H9 (cell line): ENCODE measurements around the gene TRMU. TPM values are rescaled to one million over a fixed set of nuclear protein-coding genes. Genes with fewer than 3 reads are reported as not detected.

Source experiments
- DNase-seq: peaks from one replicate; pipeline ENCODE4 v3.0.0-alpha.2; 2017
- H2AFZ ChIP-seq: one replicate; pipeline ENCODE4 v1.6.1; 2013; ENCODE audit warnings: mild to moderate bottlenecking, low read length, control low read depth, moderate library complexity
- H2AK5ac ChIP-seq: 2 replicates; pipeline ENCODE4 v1.6.1; 2013; ENCODE audit warnings: low read length, control low read depth, mixed read lengths; ENCODE audit not compliant: insufficient read length
- H2BK120ac ChIP-seq: one replicate; pipeline ENCODE4 v1.6.1; 2013; ENCODE audit warnings: low read depth, mild to moderate bottlenecking, low read length, control low read depth, inconsistent platforms; ENCODE audit not compliant: poor library complexity, severe bottlenecking
- H2BK12ac ChIP-seq: 2 replicates; pipeline ENCODE4 v1.6.1; 2013; ENCODE audit warnings: low read length, control low read depth, mixed read lengths, low read depth; ENCODE audit not compliant: insufficient read length
- H2BK15ac ChIP-seq: 2 replicates; pipeline ENCODE4 v1.6.1; 2013; ENCODE audit warnings: low read depth, low read length, control low read depth
- H2BK20ac ChIP-seq: one replicate; pipeline ENCODE4 v1.6.1; 2013; ENCODE audit warnings: low read depth, mild to moderate bottlenecking, low read length, control low read depth, inconsistent platforms; ENCODE audit not compliant: poor library complexity, severe bottlenecking
- H2BK5ac ChIP-seq: 2 replicates; pipeline ENCODE4 v1.6.1; 2013; ENCODE audit warnings: low read length, control low read depth, mixed read lengths; ENCODE audit not compliant: insufficient read length
- H3K14ac ChIP-seq: 2 replicates; pipeline ENCODE4 v1.6.1; 2013; ENCODE audit warnings: low read length, control low read depth; ENCODE audit not compliant: insufficient read depth
- H3K18ac ChIP-seq: 2 replicates; pipeline ENCODE4 v1.6.1; 2013; ENCODE audit warnings: low read depth, mild to moderate bottlenecking, mixed read lengths, low read length, control low read depth; ENCODE audit not compliant: insufficient read length
- H3K23ac ChIP-seq: 2 replicates; pipeline ENCODE4 v1.6.1; 2013; ENCODE audit warnings: low read length, control low read depth, mixed read lengths, low read depth; ENCODE audit not compliant: insufficient read length
- H3K23me2 ChIP-seq: 2 replicates; pipeline ENCODE4 v1.6.1; 2013; ENCODE audit warnings: low read depth, mild to moderate bottlenecking, mixed read lengths, low read length, control low read depth; ENCODE audit not compliant: insufficient read length, poor library complexity, severe bottlenecking
- H3K27ac ChIP-seq: 2 replicates; pipeline ENCODE4 v1.5.1; 2013; ENCODE audit warnings: low read length, control low read depth, mixed read lengths, low read depth; ENCODE audit not compliant: insufficient read length
- H3K27me3 ChIP-seq: 2 replicates; pipeline ENCODE4 v1.6.1; 2013; ENCODE audit warnings: low read length, control low read depth, inconsistent platforms; ENCODE audit not compliant: insufficient read depth
- H3K4ac ChIP-seq: 2 replicates; pipeline ENCODE4 v1.6.1; 2013; ENCODE audit warnings: low read depth, mild to moderate bottlenecking, control low read depth, inconsistent platforms, low read length, moderate library complexity
- H3K4me1 ChIP-seq: 2 replicates; pipeline ENCODE4 v1.6.1; 2013; ENCODE audit warnings: low read length, control low read depth, inconsistent platforms; ENCODE audit not compliant: insufficient read depth
- H3K4me2 ChIP-seq: 2 replicates; pipeline ENCODE4 v1.6.1; 2013; ENCODE audit warnings: low read length, control low read depth, mixed read lengths; ENCODE audit not compliant: insufficient read length, insufficient read depth
- H3K56ac ChIP-seq: 2 replicates; pipeline ENCODE4 v1.6.1; 2013; ENCODE audit warnings: low read depth, mild to moderate bottlenecking, mixed read lengths, low read length, control low read depth; ENCODE audit not compliant: insufficient read length
- H3K79me1 ChIP-seq: 2 replicates; pipeline ENCODE4 v1.6.1; 2013; ENCODE audit warnings: low read depth, mild to moderate bottlenecking, moderate library complexity, low read length, control low read depth, inconsistent platforms; ENCODE audit not compliant: insufficient read depth, poor library complexity, severe bottlenecking
- H3K79me2 ChIP-seq: 2 replicates; pipeline ENCODE4 v1.6.1; 2013; ENCODE audit warnings: low read length, control low read depth, inconsistent platforms; ENCODE audit not compliant: insufficient read depth
- H3K9ac ChIP-seq: 2 replicates; pipeline ENCODE4 v1.6.1; 2013; ENCODE audit warnings: low read length, control low read depth, mixed read lengths; ENCODE audit not compliant: insufficient read length; ENCODE audit errors: extremely low read depth
- H3K9me3 ChIP-seq: one replicate; pipeline ENCODE4 v1.6.1; 2013; ENCODE audit warnings: low read depth, low read length, inconsistent platforms; ENCODE audit not compliant: control insufficient read depth
- H3T11ph ChIP-seq: one replicate; pipeline ENCODE4 v1.6.1; 2013; ENCODE audit warnings: mild to moderate bottlenecking, low read length, control low read depth, inconsistent platforms
- H4K20me1 ChIP-seq: one replicate; pipeline ENCODE4 v1.6.1; 2013; ENCODE audit not compliant: control insufficient read depth, insufficient read length, insufficient read depth
- H4K5ac ChIP-seq: 2 replicates; pipeline ENCODE4 v1.6.1; 2013; ENCODE audit warnings: low read depth, mild to moderate bottlenecking, mixed read lengths, low read length, control low read depth; ENCODE audit not compliant: insufficient read length
- H4K8ac ChIP-seq: replicated peaks from 2 replicates; pipeline ENCODE4 v1.6.1; 2013; ENCODE audit warnings: low read length, control low read depth, mixed read lengths, low read depth; ENCODE audit not compliant: insufficient read length
- H4K91ac ChIP-seq: 2 replicates; pipeline ENCODE4 v1.6.1; 2013; ENCODE audit warnings: low read depth, mild to moderate bottlenecking, moderate library complexity, mixed read lengths, low read length, control low read depth; ENCODE audit not compliant: insufficient read length
- H3K27ac Mint-ChIP-seq, 3 experiments: 2 replicates in 2 of 3; 3 replicates in 1 of 3; pipeline ENCODE4 v1.8.0; 2020 to 2021; ENCODE audit warnings: mixed read lengths in 3 of 3, mild to moderate bottlenecking in 1 of 3, moderate library complexity in 1 of 3
- H3K27me3 Mint-ChIP-seq: 2 replicates; pipeline ENCODE4 v1.8.0; 2021; ENCODE audit warnings: low read depth, mild to moderate bottlenecking, moderate library complexity, mixed read lengths
- H3K36me3 Mint-ChIP-seq, 3 experiments: 2 replicates in 2 of 3; 3 replicates in 1 of 3; pipeline ENCODE4 v1.8.0; 2020 to 2021; ENCODE audit warnings: low read depth in 3 of 3, mixed read lengths in 3 of 3; ENCODE audit not compliant: insufficient read depth in 1 of 3
- H3K4me1 Mint-ChIP-seq, 2 experiments: 2 replicates each; pipeline ENCODE4 v1.8.0; 2020; ENCODE audit warnings: mixed read lengths in 2 of 2
- H3K4me3 Mint-ChIP-seq, 2 experiments: 2 replicates in 1 of 2; 3 replicates in 1 of 2; pipeline ENCODE4 v1.8.0; 2020 to 2021; ENCODE audit warnings: mild to moderate bottlenecking in 2 of 2, mixed read lengths in 2 of 2, moderate library complexity in 1 of 2
- H3K9me3 Mint-ChIP-seq, 2 experiments: 2 replicates in 1 of 2; 3 replicates in 1 of 2; pipeline ENCODE4 v1.8.0; 2020; ENCODE audit warnings: mild to moderate bottlenecking in 2 of 2, mixed read lengths in 2 of 2, moderate library complexity in 1 of 2
- CTCF ChIP-seq: fragments of 200-600 bp; sonication (generic); conservative IDR thresholded peaks from 3 replicates; pipeline ENCODE4 v1.8.0; 2021; ENCODE audit warnings: antibody characterized with exemption, mild to moderate bottlenecking
- WGBS: extraction: QIAGEN DNeasy Blood & Tissue Kit; methylation state at CpG from one replicate; pipeline ENCODE4 v1.1.7; 2013; ENCODE audit warnings: missing lambda C conversion rate, low lambda C conversion rate, mixed read lengths; ENCODE audit not compliant: insufficient read length; ENCODE audit errors: extremely low coverage; 5-methylcytosine and 5-hydroxymethylcytosine counted together
- total RNA-seq: library from RNA; stranded (reverse); gene quantifications from 2 replicates; pipeline ENCODE4 v1.2.1, GENCODE V29; 2021

Gene TRMU
- total RNA-seq, 1 experiment from 2014 or later: 86.3 TPM

GRCh38 chr22:46315976-46316375 lies 19.5 kb upstream of the TRMU start:
- Histone ChIP-seq H4K5ac (no peak overlapping the region), H2AFZ (no peak overlapping the region), H3K79me2 (no peaks in the 10 kb centered on the region), H2AK5ac (no peak overlapping the region), H4K91ac (no peak overlapping the region), H3K18ac (no peak overlapping the region), H3K4me2 (no peak overlapping the region), H3K9ac (no peak overlapping the region), H2BK120ac (no peak overlapping the region), H3K23me2 (no peaks in the 10 kb centered on the region), H3T11ph (no peak overlapping the region), H3K23ac (no peak overlapping the region), H3K27ac (no peak overlapping the region), H4K20me1 (no peaks in the 10 kb centered on the region), H3K56ac (no peak overlapping the region), H3K9me3 (no peaks in the 10 kb centered on the region), H3K4me1 (no peaks in the 10 kb centered on the region), H2BK20ac (no peak overlapping the region), H3K14ac (no peak overlapping the region), H2BK5ac (no peak overlapping the region), H3K79me1 (no peaks in the 10 kb centered on the region), H3K4ac (no peak overlapping the region), H3K27me3 (no peaks in the 10 kb centered on the region), H2BK12ac (no peak overlapping the region), H4K8ac (no peak overlapping the region), H2BK15ac (no peak overlapping the region)
- H3K4me1 Mint-ChIP-seq: no peaks in the 10 kb centered on the region
- no peaks in the 10 kb centered on the region for H3K9me3 Mint-ChIP-seq
- no peak overlapping the region for H3K27ac Mint-ChIP-seq
- no peak overlapping the region for H3K4me3 Mint-ChIP-seq
- whole genome bisulfite sequencing: no CpG with 5 or more reads among the region's 12 CpGs
- no peaks in the 10 kb centered on the region for H3K27me3 Mint-ChIP-seq
- no peak for TF ChIP-seq CTCF
- no peak for DNase-seq
- H3K36me3 Mint-ChIP-seq: peaks cover 21 to 62% (median 57%) of the 10 kb centered on the region in 3 experiments; a peak in 6 of 7 replicates
